Lung microvascular endothelial cell (primary cell): ENCODE measurements around the gene OVOL2. TPM values are rescaled to one million over a fixed set of nuclear protein-coding genes. Genes with fewer than 3 reads are reported as not detected.
"Not testable (repeated sequence)": the region's sequence is repeated elsewhere in the genome, so short reads cannot be mapped to it uniquely, and the experiment has no call there.

ENCODE experiments used
- DNase-seq, 2 donors: peaks; one replicate each; pipeline versions ENCODE4 v3.0.0 to v3.0.0-alpha.2; 2010; ENCODE audit warnings: low read depth in 2 of 2
- total RNA-seq: library from RNA; depleted of rRNA; stranded (reverse); fragments of >200 nt; gene quantifications from 2 replicates; pipeline ENCODE4 v1.2.1, GENCODE V29; 2014

Gene OVOL2
- total RNA-seq, result not detected in 2 replicates

- no peak for DNase-seq
Observed at GRCh38 chr20:18057101-18057993, at the start of gene OVOL2. TSS of gene OVOL2 (minus strand) at chr20:18057916. CDS start at chr20:18057634, 282 bp downstream.

GRCh38 chr20:18103497-18103896, 45.8 kb upstream of the OVOL2 start:
- no peak for DNase-seq

GRCh38 chr20:18101125-18101810, 43.6 kb upstream of the OVOL2 start:
- no peak for DNase-seq

- DNase-seq, result not testable (repeated sequence)
Observed at GRCh38 chr20:18100569-18100968, 42.9 kb upstream of the OVOL2 start.

- no peak for DNase-seq
Observed at GRCh38 chr20:18094191-18094590, 36.5 kb upstream of the OVOL2 start.

GRCh38 chr20:18093388-18093787, 35.7 kb upstream of the OVOL2 start:
- DNase-seq, result no peak

GRCh38 chr20:18092890-18093289, 35.2 kb upstream of the OVOL2 start:
- DNase-seq, result no peak

GRCh38 chr20:18091623-18092022, 33.9 kb upstream of the OVOL2 start:
- DNase-seq, result no peak

- no peak for DNase-seq
Observed at GRCh38 chr20:18090477-18090876, 32.8 kb upstream of the OVOL2 start.

GRCh38 chr20:18090044-18090443, 32.3 kb upstream of the OVOL2 start:
- DNase-seq, result peak in 1 of 2 donors; percentile 1

- not testable (repeated sequence) for DNase-seq
Observed at GRCh38 chr20:18088841-18089240, 31.1 kb upstream of the OVOL2 start.

- not testable (repeated sequence) for DNase-seq
Observed at GRCh38 chr20:18088298-18088697, 30.6 kb upstream of the OVOL2 start.

GRCh38 chr20:18087054-18087453, 29.3 kb upstream of the OVOL2 start:
- DNase-seq, result no peak

- not testable (repeated sequence) for DNase-seq
Observed at GRCh38 chr20:18080836-18081235, 23.1 kb upstream of the OVOL2 start.

GRCh38 chr20:18079756-18080353, 22.1 kb upstream of the OVOL2 start:
- no peak for DNase-seq

- no peak for DNase-seq
Observed at GRCh38 chr20:18077157-18077556, 19.4 kb upstream of the OVOL2 start.

GRCh38 chr20:18072532-18072931, 14.8 kb upstream of the OVOL2 start:
- DNase-seq, result no peak

GRCh38 chr20:18066421-18067333, 9.0 kb upstream of the OVOL2 start:
- DNase-seq, result peak in 1 of 2 donors; percentile 11

- no peak for DNase-seq
Observed at GRCh38 chr20:18063676-18064075, 6.0 kb upstream of the OVOL2 start.

GRCh38 chr20:18059603-18060002, 1.9 kb upstream of the OVOL2 start:
- no peak for DNase-seq
